ENCODE data around the gene GPR78.

The GPR78 gene

GRCh38 chr4:8547108-8547911, 32.9 kb upstream of the GPR78 start:
- no peak for DNase-seq (ENCODE audit: low spot score)

- no peak for DNase-seq (ENCODE audit: low spot score)
These were observed 32.1 kb upstream of the GPR78 start for GRCh38 chr4:8547912-8548730.

DNA sequence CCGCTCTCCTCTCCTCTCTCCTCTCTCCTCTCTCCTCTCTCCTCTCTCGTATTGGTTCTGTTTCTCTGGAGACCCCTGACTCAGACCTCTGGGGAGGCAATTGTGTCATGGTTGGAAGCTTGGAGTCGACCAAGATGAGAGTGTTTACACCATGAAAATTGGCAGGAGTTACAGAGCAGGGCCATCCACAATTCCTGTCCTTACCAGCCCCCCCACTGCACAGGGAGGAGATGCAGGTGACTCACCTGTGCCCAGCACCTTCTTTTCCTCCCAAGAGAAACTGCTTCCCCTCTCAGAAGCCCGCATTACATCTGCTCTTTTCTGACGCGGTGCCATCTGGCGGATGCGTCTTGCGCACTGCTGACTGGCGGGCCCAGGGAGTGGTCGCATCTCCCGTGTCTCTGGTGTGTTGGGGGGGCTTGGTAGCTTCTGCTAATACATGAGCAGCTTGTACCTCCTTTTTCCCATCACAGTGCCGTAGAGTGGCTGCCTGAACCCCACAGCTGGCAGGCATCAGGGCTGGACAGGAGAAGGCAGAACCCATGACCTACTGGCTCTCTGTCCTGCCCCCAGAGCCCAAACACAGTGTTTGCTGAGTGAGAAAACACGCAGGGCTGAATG, 31.4 kb upstream of the GPR78 start:
- DNase-seq (ENCODE audit: low spot score), result no peak

GRCh38 chr4:8549352-8549931, 30.8 kb upstream of the GPR78 start:
- DNase-seq (ENCODE audit: low spot score), result no peak

DNA sequence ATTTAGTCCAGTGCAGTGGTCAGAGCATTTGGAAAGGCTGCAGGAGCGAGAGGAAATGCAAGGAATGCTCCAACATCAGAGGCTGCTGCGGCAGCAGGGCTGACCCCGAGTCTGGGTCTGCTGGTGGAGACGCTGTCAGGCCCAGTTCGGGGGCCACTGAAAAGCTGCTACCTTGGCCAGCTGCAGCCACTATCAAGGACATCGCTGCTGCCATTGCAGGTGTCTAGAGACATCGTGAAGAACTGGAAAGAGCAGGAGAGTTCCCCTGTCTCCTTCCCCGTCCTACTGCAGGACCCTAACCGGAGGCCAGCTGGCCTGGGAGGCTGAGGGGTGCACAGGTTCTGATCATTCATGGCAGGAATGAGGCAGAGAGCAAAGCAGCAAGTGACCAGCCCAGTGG, 29.5 kb upstream of the GPR78 start:
- DNase-seq (ENCODE audit: low spot score), result no peak

DNA sequence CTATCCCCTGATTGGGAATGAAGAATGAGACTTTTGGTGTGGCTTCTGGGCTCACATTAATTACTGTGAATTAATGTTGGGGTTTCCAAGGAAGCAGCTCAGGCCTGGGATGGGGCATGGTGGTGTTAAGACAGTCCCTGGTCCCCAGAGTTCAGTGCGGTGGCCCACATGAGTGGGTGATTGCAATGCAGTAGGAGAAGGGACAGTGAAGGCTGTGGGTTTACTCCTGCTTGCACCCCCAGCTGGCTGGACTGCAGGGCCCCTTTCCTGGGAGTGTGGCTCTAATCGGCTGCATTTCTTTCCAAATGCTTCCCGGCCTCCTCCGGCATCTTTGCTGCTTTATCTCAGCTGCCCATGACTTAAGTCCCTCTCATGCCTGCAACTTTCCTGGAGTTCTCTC, 28.2 kb upstream of the GPR78 start:
- DNase-seq (ENCODE audit: low spot score), result no peak

DNA sequence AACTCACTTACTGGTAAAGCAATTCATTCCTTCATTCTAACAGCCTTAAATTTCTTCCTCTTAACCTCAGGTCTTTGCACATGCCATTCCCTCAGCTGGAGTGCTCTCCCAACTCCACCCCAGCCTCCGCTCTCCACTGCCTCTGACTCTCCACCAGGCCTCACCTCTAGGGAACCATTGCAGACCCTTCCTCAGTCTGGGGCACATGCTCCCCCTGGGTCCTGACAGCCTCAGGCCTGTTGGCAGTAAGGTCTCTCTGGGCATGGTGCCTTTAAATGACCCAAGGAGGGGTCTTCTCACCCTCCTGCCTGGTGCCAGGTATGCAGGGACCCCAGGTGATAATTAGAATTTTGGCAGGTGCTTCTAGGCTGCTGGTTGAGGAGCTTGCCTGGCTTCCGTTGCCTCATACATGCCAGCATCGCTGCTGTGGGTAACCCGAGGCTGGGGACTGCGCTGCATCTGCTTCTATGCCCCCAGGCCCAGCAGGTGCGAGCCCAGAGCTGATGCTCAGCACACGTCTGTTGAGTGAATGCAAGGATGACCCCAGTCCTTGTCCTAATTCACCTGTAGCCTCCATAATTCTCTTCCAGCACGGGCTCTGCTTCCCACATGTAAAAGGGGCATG, 27.5 kb upstream of the GPR78 start:
- no peak for DNase-seq (ENCODE audit: low spot score)

DNA sequence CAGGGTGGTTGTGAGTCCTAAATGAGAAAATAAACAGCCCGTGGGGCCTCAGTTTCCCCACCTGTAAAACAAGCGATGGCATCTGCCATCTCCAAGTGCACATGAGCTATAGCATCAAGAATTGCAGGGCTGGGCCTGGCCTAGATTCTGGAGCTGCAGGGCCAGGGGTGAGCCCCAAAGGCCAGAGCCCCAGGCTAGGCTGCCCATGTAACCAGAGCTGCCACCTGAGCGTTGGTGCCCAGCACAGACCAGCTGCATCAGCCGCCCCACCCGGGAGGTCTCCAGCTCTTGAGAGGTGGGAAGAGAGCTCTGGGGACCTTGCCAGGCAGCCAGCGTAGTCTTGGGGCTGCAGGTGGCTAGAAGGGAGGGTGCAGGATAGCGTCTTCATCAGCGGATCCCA, 27.0 kb upstream of the GPR78 start:
- no peak for DNase-seq (ENCODE audit: low spot score)

DNA sequence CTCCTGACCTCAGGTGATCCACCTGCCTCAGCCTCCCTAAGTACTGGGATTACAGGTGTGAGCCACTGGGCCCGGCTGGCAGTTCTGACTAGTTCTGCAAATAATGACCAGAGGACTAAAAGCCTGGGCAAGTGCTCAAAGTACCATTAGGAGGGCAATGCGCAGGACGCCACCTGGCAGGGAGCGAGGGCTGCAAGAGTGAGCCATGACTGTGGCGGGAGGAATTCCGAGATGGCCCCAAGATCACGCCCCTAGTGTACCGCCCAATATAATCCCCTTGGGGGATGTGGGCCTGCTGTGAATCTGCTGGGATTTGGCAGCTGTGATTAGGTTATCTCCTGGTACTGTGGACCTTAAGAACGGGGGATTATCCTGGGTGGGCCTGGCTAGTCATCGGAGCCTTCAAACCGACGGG, 26.2 kb upstream of the GPR78 start:
- no peak for DNase-seq (ENCODE audit: low spot score)

DNA sequence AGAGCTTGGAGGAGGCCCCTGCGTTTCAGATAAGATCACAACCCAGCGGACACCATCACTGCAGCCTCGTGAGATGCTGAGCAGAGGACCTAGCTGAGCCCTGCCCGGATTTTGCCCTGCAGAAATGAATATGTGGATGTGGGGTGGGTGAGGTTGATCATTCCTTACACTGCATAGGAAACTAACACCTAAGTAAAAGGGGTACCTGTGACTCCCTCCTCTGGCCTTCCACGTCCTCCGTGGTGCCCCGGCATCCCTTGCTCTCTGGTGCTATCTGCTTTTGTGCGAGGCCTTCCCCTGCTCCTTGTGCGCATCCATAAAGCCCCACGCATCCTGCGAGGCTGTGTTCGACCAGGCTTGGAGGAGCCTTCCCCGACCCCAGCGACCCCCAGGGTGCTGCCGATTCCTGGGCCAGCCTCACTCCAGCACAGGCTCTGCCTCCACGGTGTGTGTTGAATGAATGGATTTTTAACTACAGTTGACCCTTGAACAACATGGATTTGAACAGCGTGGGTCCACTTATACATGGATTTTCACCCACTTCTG, 25.6 kb upstream of the GPR78 start:
- no peak for DNase-seq (ENCODE audit: low spot score)

DNA sequence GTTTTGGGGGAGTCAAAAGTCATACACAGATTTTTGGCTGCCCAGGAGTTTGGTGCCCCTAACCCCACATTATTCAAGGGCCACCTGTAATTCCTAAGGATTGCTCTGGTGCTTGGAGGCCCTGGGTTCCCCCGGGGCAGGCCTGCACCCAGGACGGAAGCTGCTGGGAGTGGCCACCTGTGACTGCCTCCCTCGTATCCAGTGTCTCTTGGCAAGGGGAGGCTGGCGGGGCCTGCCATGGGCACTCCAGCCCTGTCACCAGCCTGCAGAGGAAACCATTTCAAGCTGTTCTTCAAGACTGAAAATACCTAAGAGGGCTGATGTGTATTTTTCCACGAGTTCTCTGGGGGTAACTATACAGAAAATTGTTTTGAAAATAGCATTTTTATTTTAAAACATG, 24.5 kb upstream of the GPR78 start:
- DNase-seq (ENCODE audit: low spot score), result no peak

GRCh38 chr4:8556341-8557150, 23.6 kb upstream of the GPR78 start:
- DNase-seq (ENCODE audit: low spot score), result no peak

DNA sequence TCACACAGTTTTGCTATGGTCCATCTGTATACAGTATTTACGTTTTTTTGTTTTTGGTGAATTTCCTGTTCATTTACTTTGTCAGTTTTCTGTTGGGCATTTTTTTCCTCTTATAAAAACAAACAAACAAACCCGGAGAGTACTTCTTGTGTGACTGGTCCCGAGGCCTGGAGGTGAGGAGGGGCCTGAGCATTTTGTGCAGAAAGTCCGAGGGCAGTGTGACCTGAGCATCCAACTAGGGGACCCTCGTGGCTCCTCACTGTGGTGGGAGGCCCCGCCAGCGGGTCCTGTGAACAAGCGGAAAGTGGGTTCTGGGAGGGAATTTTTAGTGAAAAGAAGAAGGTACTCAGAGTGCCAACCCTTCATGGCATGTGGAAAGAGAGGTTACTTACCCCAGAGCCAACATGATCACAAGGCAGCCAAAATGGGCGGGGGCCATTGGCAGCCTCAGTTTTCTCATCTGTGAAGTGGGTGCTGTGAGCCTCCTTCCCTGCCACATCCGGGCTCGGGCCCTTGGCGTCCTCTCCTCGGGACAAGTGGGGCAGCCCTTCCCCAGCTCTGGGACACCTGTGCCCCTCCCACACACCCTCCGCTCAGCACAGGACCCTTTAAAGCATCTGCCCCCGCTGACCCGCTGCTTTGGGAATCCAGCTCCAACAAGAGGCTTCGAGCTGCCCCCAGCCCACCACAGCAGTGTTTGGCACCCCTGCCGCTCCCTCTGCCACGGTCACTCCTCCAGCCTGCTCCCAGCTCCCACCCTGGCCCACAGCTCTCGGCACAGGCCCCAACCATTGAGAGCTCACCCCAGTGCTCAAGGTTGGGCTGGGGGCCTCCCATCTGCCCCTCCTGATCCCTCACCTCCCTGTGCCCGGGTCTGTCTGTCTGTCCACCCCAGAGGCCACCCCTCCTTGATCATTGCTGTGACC, 22.8 kb upstream of the GPR78 start:
- DNase-seq (ENCODE audit: low spot score), result no peak

- DNase-seq (ENCODE audit: low spot score), result no peak
These were observed 21.9 kb upstream of the GPR78 start for GRCh38 chr4:8558080-8558960.

- DNase-seq (ENCODE audit: low spot score), result no peak
These were observed 21.2 kb upstream of the GPR78 start for GRCh38 chr4:8559011-8559410.

DNA sequence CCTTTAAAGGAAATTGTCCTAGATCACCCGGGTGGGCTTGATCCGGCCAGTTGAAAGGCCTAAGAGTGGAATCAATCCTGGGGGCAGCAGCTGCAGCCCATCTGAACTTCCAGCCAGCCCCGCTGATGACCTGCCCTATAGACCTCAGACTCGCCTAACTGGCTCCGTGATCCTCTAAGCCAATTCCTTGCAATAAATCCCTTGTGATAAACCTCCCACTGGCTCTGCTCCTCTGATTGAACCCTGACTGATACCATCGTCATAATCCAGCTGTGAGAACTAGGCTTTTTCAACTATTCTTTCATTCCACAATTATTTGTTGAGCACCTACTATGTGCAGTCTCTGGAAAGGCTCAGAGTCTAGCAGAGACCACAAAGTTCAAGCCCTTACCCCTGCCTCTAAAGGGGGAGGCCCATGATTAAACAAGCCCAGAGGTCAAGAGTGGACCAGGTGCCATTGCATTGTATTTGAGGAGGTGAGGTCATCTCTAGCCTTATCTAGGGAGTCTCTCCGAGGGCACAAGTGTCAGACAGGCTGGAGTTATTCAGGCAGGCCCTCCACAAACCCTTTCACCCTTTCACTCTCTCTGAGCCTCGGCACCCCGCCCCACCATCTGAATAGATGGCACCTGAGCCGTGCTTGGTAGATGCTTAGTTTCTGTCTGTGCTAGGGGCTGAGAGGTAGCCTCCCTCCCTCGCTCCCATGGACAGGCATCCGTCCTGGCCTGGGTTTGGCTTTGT, 20.5 kb upstream of the GPR78 start:
- DNase-seq (ENCODE audit: low spot score), result no peak

DNA sequence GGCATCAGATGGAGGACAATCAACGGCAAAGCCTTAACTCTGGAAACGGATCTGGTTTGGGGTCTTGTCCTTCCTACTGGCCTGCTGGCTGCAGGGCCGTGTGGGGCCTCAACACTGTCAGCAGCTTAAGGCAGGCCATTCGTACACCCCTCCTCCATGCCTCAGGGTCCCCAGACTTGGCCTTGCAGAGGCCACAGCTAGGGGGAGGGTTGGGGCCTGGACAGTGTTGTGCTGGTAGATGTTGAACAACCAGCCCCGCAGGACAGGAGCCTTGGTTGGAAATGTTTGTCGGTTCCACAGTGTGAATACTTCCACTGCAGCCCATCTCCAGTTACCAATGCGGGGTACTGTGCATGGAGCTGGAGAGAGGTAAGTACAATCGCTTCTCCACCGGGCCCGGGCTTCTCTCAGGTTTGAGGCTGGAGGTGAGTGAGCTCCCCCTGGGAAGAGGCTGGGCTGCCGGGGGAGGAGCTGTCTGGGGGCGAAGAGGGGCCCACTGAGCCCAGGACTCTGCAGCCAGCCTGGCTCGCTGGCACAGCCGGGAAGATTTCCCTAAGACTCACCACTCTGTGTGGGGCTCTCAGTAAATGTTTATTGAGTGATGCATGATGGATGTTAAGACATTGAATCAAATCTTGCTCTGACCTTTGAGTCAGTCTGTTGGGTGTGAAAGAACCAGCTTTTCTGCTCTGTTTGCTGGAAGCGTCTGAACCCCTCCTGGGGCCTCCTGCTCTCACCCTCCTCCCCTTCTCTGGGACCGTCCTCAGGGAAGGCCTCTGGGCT, 19.7 kb upstream of the GPR78 start:
- DNase-seq (ENCODE audit: low spot score), result no peak

Data from globus pallidus (tissue), 1 donor.